Subcutaneous abdominal adipose tissue (tissue), 5 donors: ENCODE measurements around the gene STK4.

Experiments
- H3K27ac ChIP-seq: one replicate; pipeline ENCODE4 v1.7.0; 2013; ENCODE audit warnings: low read depth, mild to moderate bottlenecking, inconsistent platforms, low read length, moderate library complexity
- H3K27me3 ChIP-seq, 5 donors: one replicate each; pipeline ENCODE4 v1.7.0; 2013; ENCODE audit warnings: low read length in 5 of 5, inconsistent platforms in 1 of 5; ENCODE audit not compliant: control insufficient read depth in 5 of 5, insufficient read depth in 4 of 5
- H3K36me3 ChIP-seq, 5 donors: one replicate each; pipeline ENCODE4 v1.7.0; 2013; ENCODE audit warnings: low read length in 5 of 5; ENCODE audit not compliant: control insufficient read depth in 5 of 5, insufficient read depth in 5 of 5
- H3K4me1 ChIP-seq, 5 donors: one replicate each; pipeline ENCODE4 v1.7.0; 2013; ENCODE audit warnings: low read length in 5 of 5, mild to moderate bottlenecking in 3 of 5, moderate library complexity in 1 of 5; ENCODE audit not compliant: control insufficient read depth in 5 of 5, insufficient read depth in 5 of 5
- H3K4me3 ChIP-seq, 5 donors: one replicate each; pipeline ENCODE4 v1.7.0; 2013; ENCODE audit warnings: low read length in 5 of 5, low read depth in 1 of 5
- H3K9ac ChIP-seq, 5 donors: one replicate each; pipeline ENCODE4 v1.7.0; 2013; ENCODE audit warnings: low read length in 5 of 5, mild to moderate bottlenecking in 4 of 5, moderate library complexity in 3 of 5
- H3K9me3 ChIP-seq, 5 donors: one replicate each; pipeline ENCODE4 v1.7.0; 2013; ENCODE audit warnings: low read length in 5 of 5; ENCODE audit not compliant: control insufficient read depth in 5 of 5
- donor health status: healthy.
- donor health status: healthy.
- donor health status: healthy.
- donor health status: healthy.
- donor health status: healthy.

Gene STK4

GRCh38 chr20:45119556-45120266 is 153.4 kb downstream of the STK4 start:
- Histone ChIP-seq H3K36me3 (no peaks in the 10 kb centered on the region), H3K4me3 (no peak overlapping the region), H3K27ac (no peak overlapping the region), H3K9ac (no peak overlapping the region), H3K27me3 (peaks cover under 1 to 18% (median 8%) of the 10 kb centered on the region in 5 donors), H3K9me3 (no peaks in the 10 kb centered on the region), H3K4me1 (no peaks in the 10 kb centered on the region)

- Histone ChIP-seq H3K27ac (no peak overlapping the region), H3K9me3 (no peaks in the 10 kb centered on the region), H3K4me1 (no peaks in the 10 kb centered on the region), H3K27me3 (peaks cover 0 to 15% (median 8%) of the 10 kb centered on the region in 5 donors), H3K36me3 (no peaks in the 10 kb centered on the region), H3K4me3 (no peak overlapping the region), H3K9ac (no peak overlapping the region)
These were observed 155.1 kb downstream of the STK4 start for GRCh38 chr20:45121388-45121787.

GRCh38 chr20:45124365-45124764 is 158.1 kb downstream of the STK4 start, which contains the start of gene WFDC12:
WFDC12 (minus strand) TSS chr20:45124465; CDS start chr20:45124447, 18 bp downstream.
- H3K9ac ChIP-seq, result no peak within 1 kb of the TSS
- no peaks in the 10 kb centered on the region for H3K4me1 ChIP-seq
- H3K36me3 ChIP-seq, result no peaks in the 10 kb centered on the region
- H3K27me3 ChIP-seq, result peaks cover 0 to 19% (median 8%) of the 10 kb centered on the region in 5 donors
- H3K27ac ChIP-seq, result no peak within 1 kb of the TSS
- H3K4me3 ChIP-seq, result no peak within 1 kb of the TSS
- H3K9me3 ChIP-seq, result no peaks in the 10 kb centered on the region

- Histone ChIP-seq H3K27me3 (peaks cover 0 to 22% (median 10%) of the 10 kb centered on the region in 5 donors), H3K4me3 (no peak overlapping the region), H3K27ac (no peak overlapping the region), H3K9ac (no peak overlapping the region), H3K9me3 (no peaks in the 10 kb centered on the region), H3K36me3 (no peaks in the 10 kb centered on the region), H3K4me1 (no peaks in the 10 kb centered on the region)
These were observed 161.8 kb downstream of the STK4 start for GRCh38 chr20:45128099-45128498.
